NCI-H187 (cell line): ENCODE data around the gene GLIS2.

Experiments
- DNase-seq, 2 experiments: peaks; one replicate each; lab custom pipeline; 2025; lab: John Stamatoyannopoulos, UW

GLIS2 gene

GRCh38 chr16:4370151-4370550 lies 54.3 kb downstream of the GLIS2 start:
- DNase-seq = no peak

DNA sequence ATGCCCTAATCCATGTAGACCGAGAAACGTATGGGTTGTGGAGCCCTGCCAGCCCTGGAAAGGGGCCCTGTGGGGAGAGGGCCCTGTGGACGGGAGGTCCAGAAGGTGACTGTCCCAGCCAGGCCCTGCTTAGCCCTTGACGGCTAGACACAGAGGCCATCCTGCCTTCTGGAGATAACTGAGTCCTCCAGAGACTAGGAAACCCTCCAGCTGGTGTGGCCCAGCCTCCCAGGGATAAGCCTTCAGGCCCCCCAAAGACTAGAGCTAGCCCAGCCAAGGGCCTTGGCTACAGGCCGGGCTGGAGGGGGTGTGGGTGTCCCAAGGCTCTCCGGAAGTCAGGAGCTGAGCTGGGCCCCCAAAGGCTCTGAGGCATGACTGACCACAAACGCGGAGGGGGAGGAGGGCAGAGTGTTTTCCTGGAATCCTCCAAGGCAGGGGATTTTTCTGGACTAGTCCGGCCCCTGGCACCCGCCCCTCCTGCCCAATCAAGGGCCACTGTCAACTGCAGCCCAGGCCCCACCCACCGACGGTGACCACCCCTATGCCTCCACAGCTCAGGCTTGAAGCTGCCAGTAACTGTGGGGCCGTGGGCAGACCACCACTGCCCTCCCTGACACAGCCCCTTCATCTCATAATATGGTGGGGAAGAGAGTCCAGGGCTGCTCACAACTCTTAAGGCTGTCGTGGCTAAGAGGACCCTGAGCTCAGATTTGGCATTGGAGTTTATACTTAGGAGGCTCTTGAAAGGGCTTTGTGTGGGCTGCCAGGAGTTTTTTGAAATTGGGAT lies 54.9 kb downstream of the GLIS2 start:
- no peak for DNase-seq

GRCh38 chr16:4371357-4372000 lies 55.6 kb downstream of the GLIS2 start, which contains the start of gene VASN:
Gene VASN, plus strand, starts transcription at chr16:4371848. Its CDS starts 9,030 bp downstream, at chr16:4380878.
- DNase-seq = no peak

DNA sequence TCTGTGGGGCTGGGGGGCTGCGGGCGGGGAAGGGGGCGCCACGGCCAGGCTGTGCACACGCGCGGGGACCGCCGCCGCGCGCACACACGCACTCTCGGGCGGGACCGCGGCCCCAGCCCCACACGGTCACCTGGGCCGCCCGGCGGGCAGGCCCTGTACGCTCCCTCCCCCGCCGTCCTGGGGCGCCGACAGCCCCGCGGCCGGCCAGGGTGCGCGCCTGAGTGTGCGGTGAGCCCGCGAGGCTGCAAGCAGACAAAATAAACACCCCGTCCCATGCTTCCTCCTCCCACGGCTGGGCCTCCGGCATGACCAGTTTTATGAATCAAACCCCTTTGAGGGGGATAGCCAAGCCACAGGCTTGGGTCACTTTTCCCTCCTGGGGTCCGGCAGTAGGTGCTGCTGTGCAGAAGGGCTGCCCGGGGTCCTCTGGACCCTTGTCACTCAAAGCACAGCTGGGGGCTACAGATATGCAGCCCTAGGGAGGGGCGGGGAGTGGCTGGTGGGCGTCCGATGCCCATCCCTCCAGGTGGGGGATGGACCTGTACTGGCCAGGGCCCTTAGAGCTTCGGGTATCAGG lies 56.2 kb downstream of the GLIS2 start:
- no peak for DNase-seq

DNA sequence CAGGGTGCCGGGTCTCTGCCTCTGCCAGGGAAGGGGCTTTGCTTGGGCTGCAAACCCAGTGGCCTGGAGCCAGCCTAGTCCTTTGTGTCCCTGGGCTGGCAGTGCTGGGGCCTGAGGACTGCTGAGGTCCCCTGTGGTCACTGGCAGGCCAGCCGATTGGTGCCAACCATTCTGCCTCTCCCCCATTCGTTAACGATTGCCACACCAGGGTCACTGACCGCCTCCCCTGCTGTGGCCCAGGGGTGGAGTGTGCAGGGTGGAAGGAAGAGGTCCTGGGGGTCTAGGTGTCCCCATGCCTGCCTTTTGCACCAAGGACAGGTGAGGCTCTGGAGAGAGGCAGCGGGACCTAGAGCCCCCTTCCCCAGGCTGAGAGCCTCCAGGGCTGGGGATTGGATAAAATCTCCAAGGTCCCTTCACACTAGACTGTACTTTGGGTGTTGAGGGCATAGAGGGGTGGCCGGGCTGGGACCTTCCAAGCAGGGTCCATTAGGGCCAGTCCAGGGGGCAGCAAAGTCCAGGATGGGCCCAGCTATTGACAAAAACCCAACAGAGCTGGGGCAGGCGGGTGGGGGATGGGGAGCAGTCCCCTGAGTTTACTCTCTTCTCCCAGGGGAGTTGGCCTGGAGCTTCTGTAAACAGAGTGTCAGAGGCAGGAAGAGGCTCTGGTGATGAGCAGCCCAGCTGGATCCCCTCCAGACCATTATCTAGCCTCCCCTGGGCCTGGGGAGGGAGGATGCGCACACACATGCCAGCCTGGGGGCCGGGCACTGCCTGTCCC lies 56.9 kb downstream of the GLIS2 start:
- DNase-seq = no peak

- no peak for DNase-seq
Observed at GRCh38 chr16:4373356-4373908, 57.6 kb downstream of the GLIS2 start.

DNA sequence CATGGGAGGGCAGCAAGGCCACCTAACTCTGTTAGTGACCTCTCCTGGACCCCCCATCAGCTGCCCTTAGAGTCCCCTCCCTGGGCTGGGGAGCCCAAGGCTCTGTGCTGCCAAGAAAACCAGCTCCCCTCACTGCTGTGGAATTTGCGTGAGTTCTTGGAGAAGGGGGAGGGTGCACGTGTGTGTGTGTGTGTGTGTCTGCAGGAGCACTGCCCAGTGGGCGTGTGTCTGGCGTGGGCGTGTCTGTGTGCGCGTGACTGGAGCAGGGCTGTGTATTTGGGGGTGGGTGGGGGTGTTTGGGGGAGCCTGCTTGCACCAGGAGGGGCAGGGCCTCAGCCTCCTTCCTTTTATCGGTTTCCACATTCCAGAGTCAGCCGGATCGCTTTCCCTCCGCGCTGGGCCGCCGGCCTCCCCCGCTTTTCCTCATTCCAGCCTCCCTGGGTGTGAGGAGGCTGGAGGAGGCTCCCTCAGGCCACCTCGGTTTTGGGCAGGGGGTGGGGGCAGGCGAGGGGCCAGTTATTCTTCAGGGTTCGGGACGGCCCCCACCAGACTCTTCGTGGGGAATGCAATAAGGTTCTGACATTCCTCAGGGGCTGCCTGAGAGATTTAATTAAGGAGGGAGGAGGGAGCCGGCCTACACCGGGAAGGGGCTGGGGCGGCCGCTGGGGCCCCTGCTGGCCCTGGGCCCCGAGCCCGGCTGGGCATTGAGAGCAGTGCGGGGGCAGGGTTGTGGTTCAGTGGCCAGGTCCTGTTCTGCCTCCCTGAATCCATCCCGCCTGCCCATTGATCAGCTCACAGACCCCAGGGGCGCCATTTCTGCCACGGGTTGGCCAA lies 58.3 kb downstream of the GLIS2 start:
- no peak for DNase-seq

DNA sequence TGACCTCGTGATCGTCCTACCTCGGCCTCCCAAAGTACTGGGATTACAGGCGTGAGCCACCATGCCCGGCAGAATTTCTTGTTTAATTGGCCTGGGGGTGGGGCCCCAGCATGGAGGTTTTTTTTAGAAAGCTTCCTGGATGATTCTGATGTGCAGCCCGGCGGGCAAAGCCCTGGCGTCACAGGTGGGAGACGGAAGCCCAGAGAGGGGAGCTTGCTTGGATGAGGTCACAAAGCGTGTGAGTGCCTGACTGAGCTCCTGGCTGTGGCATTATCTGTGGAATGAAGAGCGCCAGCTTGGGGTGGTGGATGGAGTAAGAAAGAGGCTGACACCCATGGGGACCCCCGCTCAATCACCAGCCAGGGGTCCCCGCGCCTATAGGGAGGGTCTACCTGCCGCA lies 59.9 kb downstream of the GLIS2 start:
- no peak for DNase-seq

- DNase-seq = no peak
Observed at GRCh38 chr16:4376126-4376892, 60.4 kb downstream of the GLIS2 start.

GRCh38 chr16:4376893-4377572 lies 61.2 kb downstream of the GLIS2 start:
- DNase-seq = no peak

DNA sequence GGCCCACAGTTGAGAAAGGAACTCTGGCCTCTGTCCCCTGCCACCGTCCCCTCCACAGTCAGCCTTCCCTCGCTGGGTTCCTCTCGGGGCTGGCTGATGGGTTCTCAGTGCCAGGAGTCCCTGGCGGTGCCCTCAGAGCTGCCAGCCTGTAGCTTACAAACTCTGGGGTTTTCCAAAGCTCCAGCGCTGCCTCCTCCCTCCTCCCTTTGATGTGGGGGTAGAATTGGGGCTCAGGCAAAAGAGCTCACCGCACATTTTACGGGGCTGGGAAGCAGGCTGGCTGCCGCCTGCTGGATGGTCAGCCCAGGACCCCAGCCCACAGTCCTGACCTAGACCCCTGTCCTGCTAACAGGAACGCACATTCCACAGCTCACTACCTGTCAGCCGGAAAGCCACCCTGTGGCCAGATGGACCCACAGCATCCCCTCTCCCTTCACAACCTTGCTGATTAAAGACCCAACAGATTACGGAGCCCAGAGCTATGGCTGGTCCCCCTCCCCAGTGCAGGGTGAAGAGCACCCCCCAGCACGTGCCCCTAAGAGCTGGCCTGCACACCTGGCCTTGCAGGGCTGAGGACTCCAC lies 61.8 kb downstream of the GLIS2 start:
- DNase-seq = no peak

DNA sequence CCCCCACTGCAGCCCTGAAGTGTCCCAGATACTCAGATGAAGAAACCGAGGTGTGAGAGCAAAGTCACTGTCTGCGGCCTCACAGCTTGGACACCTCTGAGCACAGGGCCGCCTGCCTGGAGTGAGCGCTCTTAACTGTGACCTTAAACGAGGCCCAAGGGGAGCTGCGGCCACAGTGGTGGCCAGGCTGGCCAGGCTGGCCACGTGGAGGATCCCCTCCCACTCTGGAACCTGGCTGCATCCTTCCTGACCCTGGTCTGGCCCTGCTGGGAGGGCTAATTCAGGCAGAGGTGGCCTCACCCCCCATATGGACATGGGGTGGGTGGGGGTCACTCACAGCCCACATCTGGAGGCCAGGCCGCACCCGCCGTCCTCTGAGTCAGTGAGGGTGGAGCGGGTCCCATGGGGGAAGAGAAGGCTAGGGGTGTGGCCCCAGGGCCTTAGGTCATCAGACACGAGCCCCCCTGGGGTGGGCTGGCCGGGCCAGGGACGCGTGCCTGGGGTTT lies 62.3 kb downstream of the GLIS2 start:
- DNase-seq = no peak

- no peak for DNase-seq
Observed at GRCh38 chr16:4378999-4379690, 63.3 kb downstream of the GLIS2 start.

DNA sequence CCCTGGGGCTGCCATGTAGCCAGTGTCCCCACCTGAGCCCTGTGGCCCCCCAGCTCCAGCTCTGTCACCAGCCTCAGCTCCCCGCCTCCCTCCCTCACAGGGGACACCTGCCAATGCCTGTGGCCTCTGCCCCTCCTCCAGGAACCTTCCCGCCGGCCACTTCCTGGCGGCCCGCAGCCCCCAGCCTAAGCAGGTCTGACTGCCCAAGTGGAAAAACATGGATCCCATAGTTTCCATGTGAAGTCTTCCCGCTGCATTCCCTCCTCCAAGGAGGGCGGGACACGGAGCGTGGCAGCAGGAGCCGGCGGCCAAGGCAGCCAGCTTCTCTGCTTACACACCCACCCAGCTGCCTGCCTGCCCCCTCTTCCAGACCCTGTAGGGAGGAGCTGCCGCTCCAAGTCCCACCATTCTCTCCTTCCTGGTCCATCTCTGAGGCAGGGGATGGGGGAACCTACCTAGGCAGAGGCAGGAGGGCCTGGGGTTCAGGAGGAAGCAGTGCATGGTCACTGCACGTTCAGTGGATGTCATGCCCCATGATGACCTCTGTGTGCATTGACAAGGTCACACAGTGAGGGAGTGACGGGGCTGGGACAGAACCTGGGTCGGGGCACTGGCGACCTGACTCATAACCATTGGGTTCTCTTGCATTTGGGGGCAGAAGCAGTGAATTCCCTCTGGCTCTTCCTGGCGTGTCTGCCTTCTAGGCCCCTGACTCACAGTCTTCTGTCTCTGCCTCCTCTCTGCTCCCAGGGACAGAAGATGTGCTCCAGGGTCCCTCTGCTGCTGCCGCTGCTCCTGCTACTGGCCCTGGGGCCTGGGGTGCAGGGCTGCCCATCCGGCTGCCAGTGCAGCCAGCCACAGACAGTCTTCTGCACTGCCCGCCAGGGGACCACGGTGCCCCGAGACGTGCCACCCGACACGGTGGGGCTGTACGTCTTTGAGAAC lies 64.5 kb downstream of the GLIS2 start:
- no peak for DNase-seq

- no peak for DNase-seq
Observed at GRCh38 chr16:4381072-4381934, 65.4 kb downstream of the GLIS2 start.
